ENCODE measurements around the gene ECE2.

DNA sequence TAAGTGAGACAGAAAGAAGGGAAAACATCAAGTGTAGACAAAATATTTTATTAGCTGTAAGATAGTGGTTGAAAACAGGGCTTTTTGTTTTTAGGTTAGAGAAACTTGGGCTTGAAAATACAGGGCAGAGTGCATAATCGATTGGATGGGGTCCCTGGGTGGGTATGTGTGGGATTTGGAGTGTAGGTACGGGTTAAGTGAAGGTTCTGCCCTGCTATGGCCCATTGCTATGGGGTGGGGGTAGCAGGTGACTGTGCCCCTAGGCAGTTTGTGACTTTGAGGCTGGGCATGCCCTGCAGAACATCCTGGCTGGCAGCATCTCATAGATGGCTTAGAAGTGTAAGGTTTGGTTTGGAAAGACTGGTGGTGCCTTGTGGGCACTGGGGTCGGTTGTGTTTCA, 57.9 kb downstream of the ECE2 start:
- no peak for TF ChIP-seq CTCF (IDR thresholded peaks at IDR 0.05)
- no peak for TF ChIP-seq POLR2A (IDR thresholded peaks at IDR 0.05)

Data from thyroid gland (tissue), 4 donors.